GM19043 (cell line): Measurements from ENCODE around the gene TNFRSF12A.

Experiments
- ATAC-seq: cut with Tn5 transposase; IDR thresholded peaks from one replicate; pipeline ENCODE4 v1.9.1; 2021; ENCODE audit warnings: low read depth; ENCODE audit not compliant: unreplicated experiment

Gene TNFRSF12A

GRCh38 chr16:3025032-3026002 is 5.1 kb downstream of the TNFRSF12A start:
- no peak for ATAC-seq

DNA sequence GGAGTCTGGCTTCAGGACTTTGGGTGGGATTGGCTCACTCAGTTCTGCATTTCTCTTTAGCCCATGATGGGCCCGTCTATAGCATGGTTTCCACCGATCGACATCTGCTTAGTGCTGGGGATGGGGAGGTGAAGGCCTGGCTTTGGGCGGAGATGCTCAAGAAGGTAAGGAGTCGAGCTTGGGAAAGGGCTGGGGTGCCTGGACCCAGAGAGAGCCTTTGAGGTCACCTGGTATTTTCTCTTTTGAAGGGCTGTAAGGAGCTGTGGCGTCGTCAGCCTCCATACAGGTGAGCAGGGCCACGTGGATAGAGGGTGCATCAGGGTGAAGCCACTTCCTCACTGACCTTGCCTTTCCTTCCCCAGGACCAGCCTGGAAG is 5.8 kb downstream of the TNFRSF12A start:
- ATAC-seq = no peak

DNA sequence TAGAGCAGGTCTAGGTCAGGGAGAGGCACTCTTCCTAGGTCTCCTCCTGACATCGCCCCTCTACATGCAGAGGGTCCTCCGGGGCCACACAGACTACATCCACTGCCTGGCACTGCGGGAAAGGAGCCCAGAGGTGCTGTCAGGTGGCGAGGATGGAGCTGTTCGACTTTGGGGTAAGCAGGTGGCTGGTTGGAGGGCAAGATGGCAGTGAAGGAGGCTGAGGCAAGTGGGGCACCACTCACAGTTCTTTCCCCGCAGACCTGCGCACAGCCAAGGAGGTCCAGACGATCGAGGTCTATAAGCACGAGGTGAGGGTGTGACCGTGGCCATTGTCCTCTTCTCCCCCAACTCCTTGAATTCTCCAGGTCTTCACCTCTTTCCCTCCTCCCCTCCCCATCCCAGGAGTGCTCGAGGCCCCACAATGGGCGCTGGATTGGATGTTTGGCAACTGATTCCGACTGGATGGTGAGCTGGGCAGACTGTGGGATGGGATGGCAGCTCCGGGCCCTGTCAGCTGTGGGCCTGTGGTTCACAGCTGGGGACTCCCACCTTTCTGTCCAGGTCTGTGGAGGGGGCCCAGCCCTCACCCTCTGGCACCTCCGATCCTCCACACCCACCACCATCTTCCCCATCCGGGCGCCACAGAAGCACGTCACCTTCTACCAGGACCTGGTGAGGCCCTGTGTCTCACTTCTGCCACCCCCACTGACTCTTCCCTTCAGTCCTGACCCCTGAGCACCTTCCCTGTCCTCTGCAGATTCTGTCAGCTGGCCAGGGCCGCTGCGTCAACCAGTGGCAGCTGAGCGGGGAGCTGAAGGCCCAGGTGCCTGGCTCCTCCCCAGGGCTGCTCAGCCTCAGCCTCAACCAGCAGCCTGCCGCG is 6.7 kb downstream of the TNFRSF12A start:
- ATAC-seq = no peak

- no peak for ATAC-seq
These were observed 7.3 kb downstream of the TNFRSF12A start for GRCh38 chr16:3027489-3027795.

DNA sequence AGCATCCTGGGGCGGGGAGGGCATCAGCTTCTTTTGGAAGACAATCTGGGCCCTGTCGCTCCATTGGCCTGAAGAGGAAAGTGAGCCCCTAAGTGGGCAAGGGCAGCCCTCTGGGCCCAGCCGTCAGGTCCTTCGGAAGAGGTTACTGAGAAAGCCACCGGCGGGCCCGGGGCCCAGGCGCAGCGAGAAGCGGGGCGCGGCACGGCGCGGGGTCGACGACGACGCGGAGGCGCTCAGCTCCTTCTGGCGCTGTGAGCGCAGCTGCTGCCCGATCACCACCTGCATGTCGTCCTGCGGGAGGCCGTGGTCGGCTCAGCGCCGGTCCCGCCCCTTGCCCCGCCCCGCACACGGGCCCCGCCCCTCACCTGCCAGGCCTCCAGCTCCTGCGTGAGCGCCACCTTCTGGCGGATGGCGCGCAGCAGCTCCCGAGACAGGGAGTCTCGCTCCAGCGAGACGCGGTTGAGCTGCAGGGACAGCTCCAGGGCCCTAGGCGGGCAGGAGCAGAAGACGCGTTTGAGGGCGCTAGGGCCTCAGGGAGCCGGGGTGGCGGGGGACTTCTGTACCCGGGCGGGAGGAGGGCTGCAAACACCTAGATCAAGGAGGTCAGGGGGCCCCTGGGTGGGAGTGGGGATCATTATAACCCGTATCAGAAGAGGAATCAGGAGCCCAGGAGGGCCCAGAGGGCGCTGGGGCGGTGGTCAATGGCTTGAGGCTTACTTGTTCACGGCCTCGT is 8.0 kb downstream of the TNFRSF12A start:
- ATAC-seq = no peak

DNA sequence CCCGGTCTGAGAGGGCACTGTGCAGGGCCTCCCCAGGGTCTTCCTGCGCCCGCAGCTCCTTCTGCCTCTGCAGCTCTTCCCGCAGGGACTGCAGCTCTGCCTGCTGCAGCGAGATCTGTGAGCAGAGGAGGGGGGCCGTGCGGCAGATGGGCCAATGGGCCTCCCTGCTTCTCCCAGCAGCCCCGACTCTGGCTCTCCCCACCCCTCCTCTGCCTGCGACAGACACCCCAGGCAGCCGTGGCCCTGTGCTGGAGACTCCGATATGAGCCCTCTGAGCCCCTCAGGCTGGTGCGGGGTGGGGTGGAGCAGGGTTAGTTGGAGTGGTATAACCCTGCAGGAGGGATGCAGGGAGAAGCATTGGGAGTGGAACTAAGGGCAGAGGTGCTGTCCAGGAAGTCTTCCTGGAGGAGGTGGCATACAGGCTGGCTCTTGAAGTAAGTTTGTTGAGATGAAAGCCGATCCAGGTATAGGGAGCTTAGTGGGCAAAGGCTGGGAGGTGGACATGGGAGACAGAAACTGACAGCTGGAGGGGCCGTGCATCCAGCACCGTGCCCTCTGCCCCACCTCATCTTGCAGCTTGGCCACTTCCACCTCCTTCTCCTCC is 8.7 kb downstream of the TNFRSF12A start:
- no peak for ATAC-seq

DNA sequence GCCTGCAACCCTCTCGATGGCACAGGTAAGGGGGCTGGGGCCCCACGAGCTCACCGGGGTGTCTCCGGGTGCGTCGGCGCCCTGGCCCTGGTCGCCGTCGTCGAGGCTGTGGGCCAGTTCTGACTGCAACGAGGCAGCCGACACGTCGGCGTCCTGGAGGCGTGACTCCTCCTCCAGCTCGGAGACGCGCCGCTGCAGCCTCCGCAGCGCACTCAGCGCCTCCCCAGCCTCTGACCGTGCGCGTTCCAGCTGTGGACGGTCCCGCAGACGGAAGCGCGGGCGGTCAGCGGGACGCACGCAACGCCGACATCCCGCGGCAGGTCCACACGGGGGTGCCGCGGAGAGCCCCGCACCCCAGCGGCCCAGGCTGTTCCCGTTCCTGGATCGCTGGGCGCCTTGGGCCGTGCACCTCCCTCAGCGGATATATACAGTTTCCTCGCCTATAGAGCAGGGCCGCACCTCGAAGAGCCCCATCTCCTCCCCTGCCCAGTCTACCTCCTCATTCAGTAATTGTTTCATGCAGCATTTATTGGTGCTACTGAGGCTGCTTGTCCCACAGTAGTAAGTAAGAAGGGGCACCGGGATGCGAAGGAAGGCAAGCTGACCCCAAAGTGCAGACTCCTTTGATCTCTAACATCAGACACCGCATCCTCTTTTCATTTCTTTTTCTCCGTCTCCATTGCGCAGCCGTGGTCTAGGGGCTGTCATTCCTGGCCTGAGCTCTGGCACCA is 9.5 kb downstream of the TNFRSF12A start:
- ATAC-seq = no peak

GRCh38 chr16:3030222-3031212 is 10.3 kb downstream of the TNFRSF12A start:
- no peak for ATAC-seq

GRCh38 chr16:3032624-3033023 is 12.5 kb downstream of the TNFRSF12A start:
- ATAC-seq = no peak

- ATAC-seq = no peak
These were observed 15.3 kb downstream of the TNFRSF12A start for GRCh38 chr16:3035289-3035971.

GRCh38 chr16:3035972-3036725 is 16.0 kb downstream of the TNFRSF12A start:
- no peak for ATAC-seq

DNA sequence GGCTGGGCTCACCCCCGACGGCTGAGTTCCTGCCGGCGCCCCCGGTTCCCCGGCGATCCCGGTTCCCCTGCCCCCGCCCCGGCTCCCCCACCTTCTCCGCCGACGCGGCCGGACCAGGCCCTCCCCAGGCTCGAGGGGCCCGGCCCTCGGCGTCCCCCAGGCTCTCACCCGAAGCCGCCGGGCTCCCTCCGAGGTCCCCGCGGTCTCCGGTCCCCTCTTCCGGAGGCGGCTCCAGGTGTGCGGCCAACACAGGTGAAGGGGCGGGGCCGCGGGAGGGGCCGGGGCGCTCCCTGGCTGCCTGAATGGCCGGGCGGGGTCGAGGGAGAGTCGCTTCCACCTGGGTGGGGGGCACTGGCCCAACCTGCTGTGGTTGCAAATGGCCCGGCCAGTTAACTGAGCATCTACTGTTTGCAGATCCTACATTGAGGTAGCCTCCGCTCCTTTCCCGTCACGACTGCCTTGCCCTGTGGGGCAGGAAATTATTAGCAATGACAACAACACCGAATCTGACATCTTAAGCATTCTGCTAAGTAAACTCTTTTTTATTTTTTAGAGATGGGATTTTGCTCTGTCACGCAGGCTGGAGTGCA is 16.7 kb downstream of the TNFRSF12A start, which contains the start of gene BICDL2:
Gene BICDL2 (minus strand): TSS at position 219 of the 590 bp plus-strand sequence. CDS start 1,448 bp downstream, outside the sequence.
- no peak for ATAC-seq

DNA sequence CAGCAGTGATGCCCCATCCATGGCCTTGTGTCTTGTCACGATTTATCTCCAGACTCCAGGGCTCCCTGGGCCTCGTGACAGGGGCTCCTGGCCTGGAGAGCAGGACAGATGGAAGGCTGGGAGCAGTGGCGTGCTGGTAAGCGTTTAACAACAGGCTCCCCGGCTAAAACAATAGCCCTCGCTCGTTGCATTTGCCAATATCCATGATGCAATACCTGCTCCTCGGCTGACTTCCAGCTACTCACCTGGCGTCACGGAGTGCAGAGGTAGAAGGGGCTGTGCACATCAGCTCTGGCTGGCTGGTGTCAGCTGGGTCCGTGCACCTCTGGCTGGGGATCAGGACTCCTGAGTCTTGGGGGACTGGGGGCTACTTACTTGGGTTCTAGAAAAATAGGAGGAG is 18.1 kb downstream of the TNFRSF12A start:
- ATAC-seq = no peak

GRCh38 chr16:3038896-3039295 is 18.7 kb downstream of the TNFRSF12A start:
- ATAC-seq = no peak

- ATAC-seq = no peak
These were observed 22.2 kb downstream of the TNFRSF12A start for GRCh38 chr16:3042376-3042775.

- ATAC-seq = no peak
These were observed 24.5 kb downstream of the TNFRSF12A start for GRCh38 chr16:3044708-3045107.
